Muscle of leg (tissue), 11 donors: ENCODE data around the gene GAP43. TPM values are rescaled to one million over a fixed set of nuclear protein-coding genes. Genes with fewer than 3 reads are reported as not detected.
A peak's percentile ranks its signal among the peaks of the same experiment; 100 is the strongest.

Source experiments
- DNase-seq: peaks from one replicate; pipeline ENCODE4 v3.0.0; 2013
- H3K27ac ChIP-seq: one replicate; pipeline ENCODE4 v1.5.1; 2013; ENCODE audit warnings: mild to moderate bottlenecking, low read length, control low read depth
- H3K27me3 ChIP-seq: one replicate; pipeline ENCODE4 v1.6.1; 2013; ENCODE audit warnings: low read length; ENCODE audit not compliant: control insufficient read depth, insufficient read depth
- H3K36me3 ChIP-seq: one replicate; pipeline ENCODE4 v1.6.1; 2013; ENCODE audit warnings: low read length; ENCODE audit not compliant: control insufficient read depth, insufficient read depth
- H3K4me1 ChIP-seq: one replicate; pipeline ENCODE4 v1.6.1; 2013; ENCODE audit warnings: low read length; ENCODE audit not compliant: control insufficient read depth, insufficient read depth
- H3K4me3 ChIP-seq: one replicate; pipeline ENCODE4 v1.5.1; 2013; ENCODE audit warnings: low read length, control low read depth
- H3K9me3 ChIP-seq: replicated peaks from 2 replicates; pipeline ENCODE4 v1.6.1; 2013; ENCODE audit warnings: low read depth, low read length; ENCODE audit not compliant: control insufficient read depth
- WGBS: methylation state at CpG from one replicate; pipeline ENCODE4 v1.1.5; 2013; ENCODE audit warnings: missing lambda C conversion rate; ENCODE audit not compliant: insufficient coverage; 5-methylcytosine and 5-hydroxymethylcytosine counted together
- polyA plus RNA-seq, 8 donors: library from polyadenylated mRNA; unstranded; fragments of 120-200 nt; gene quantifications; one replicate each; pipeline versions ENCODE4 v1.2.1 to v1.2.3, GENCODE V29; 2013; ENCODE audit warnings: inconsistent platforms in 1 of 8, low replicate concordance in 1 of 8; ENCODE audit not compliant: insufficient read length in 8 of 8, insufficient read depth in 1 of 8
- total RNA-seq: library from RNA; stranded (reverse); fragments of 120-200 nt; gene quantifications from one replicate; pipeline ENCODE4 v1.2.4, GENCODE V29; 2013

The GAP43 gene
- total and polyA plus RNA-seq, 9 donors, result 1.7 to 9.8 (median 3.6) TPM

DNA sequence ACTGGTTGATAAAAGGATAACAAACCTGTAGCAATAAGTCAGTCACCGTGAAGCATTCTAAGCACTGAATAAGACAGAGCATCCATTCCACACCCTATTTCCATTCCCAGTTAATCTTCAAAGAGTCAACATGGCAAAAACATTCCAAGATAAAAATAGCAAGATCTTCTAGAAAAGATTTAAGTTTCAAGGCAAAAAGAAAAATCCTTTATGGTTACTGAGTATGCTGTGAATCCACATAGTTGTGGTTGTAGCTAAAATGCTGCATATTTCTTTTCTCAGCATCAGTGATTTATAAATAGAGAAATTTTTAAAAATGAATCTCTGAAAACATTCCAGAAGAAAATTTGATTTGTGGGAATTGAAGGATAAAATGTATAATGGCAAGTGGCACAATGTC is 21.1 kb downstream of the GAP43 start:
- DNase-seq, result no peak
- Histone ChIP-seq H3K9me3 (no peaks in the 10 kb centered on the region), H3K4me1 (no peaks in the 10 kb centered on the region), H3K36me3 (no peaks in the 10 kb centered on the region), H3K4me3 (no peak overlapping the region), H3K27me3 (no peaks in the 10 kb centered on the region), H3K27ac (no peak overlapping the region)
- whole genome bisulfite sequencing, result no CpG with 5 or more reads among the region's 1 CpG

DNA sequence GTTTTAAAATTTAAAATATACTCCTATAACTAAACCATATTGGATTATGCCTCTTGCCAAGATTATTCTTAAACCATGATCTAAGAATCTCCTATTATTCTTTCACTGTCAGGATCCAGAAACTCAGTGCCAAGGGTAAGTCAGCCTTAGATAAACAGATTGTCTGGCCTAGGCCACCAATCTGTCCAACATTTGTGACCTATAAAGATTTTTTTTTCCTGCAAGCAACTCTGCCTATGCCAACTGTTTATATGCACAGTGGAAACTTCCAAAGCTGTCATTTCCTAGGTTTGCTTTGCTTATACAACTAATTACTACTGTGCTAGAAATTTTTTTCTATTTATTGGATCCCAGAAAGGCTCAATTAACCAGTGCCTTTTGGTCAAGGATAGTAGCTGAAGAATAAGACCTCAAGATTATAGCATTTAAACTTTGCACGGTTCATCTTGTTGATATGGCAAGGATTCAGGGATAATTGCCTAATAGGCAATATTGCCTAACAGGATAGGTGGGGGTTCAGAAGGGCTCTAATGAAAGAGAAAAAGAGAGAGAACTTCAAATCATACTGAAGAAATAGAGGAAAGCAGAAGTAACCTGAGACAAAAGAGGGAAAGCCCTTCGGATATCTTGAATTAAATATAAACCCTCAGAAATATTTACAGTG is 22.8 kb downstream of the GAP43 start:
- no peak for DNase-seq
- Histone ChIP-seq H3K4me3 (no peak overlapping the region), H3K27me3 (no peaks in the 10 kb centered on the region), H3K36me3 (no peaks in the 10 kb centered on the region), H3K9me3 (no peaks in the 10 kb centered on the region), H3K4me1 (no peaks in the 10 kb centered on the region), H3K27ac (no peak overlapping the region)
- WGBS, result no CpG with 5 or more reads among the region's 2 CpGs

DNA sequence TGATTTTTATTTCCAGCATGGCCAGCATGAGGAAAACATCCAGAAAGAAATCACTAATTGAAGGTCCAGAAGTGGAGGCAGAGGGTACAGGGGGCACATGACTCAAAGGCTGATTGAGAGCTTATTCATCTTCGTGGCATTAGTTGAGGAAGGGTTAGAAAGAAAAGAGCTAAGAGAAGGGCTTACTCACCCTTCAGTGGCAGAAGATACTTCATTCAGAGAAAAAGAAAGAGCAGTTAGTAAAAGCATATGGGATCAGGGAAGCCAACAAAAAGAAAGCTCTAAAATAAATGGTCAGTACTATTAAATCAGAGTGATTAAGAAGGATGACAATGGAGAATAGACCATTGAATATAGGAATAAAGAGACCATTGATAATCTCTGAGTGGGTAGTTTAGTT is 25.2 kb downstream of the GAP43 start:
- H3K27me3 ChIP-seq, result no peaks in the 10 kb centered on the region
- H3K4me3 ChIP-seq, result no peak overlapping the region
- H3K36me3 ChIP-seq, result no peaks in the 10 kb centered on the region
- no peaks in the 10 kb centered on the region for H3K9me3 ChIP-seq
- no peak overlapping the region for H3K27ac ChIP-seq
- H3K4me1 ChIP-seq, result no peaks in the 10 kb centered on the region
- no peak for DNase-seq
- WGBS, result no CpG with 5 or more reads among the region's 1 CpG

DNA sequence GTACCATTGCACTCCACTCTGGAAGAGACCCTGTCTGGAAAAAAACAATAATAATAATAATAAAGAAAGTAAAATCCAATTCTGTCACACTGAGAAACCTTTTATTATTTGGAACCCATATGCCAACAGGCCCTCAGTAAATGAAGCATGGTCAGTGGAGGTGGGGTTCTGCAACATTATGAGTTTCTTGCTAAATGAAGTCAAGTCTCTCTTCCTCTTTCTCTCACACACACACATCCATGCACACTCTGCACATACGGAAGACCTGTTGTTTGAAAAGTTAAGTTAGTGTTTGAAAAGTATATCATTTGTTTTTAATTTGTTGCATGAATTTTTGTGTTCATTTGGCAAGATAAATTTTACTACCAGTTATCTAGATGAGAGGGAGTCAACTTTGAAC is 27.8 kb downstream of the GAP43 start:
- Histone ChIP-seq H3K36me3 (no peaks in the 10 kb centered on the region), H3K27me3 (no peaks in the 10 kb centered on the region), H3K4me1 (no peaks in the 10 kb centered on the region), H3K9me3 (no peaks in the 10 kb centered on the region), H3K4me3 (no peak overlapping the region), H3K27ac (no peak overlapping the region)
- no CpG with 5 or more reads among the region's 1 CpG for WGBS
- no peak for DNase-seq

DNA sequence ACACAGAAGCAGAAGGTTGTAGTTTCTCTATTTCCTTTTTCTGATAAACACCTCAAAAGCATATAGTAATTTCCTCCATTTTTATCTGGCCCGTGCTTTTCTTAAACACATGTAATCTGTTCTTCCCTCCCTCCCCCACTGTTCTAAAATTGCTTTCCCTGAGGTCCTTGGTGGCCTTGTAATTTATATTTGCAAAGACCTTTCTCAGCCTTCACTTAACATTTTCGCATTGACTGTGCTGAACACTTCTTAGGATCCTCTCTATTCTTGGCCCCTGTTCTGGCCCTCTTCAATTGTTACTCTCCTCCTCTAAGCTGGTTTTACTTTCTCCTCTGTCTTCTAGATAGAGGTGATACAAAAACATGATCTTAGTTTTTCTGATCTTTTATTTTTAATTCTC is 28.3 kb downstream of the GAP43 start:
- no peaks in the 10 kb centered on the region for H3K27me3 ChIP-seq
- no peak for DNase-seq
- no peaks in the 10 kb centered on the region for H3K4me1 ChIP-seq
- no peak overlapping the region for H3K4me3 ChIP-seq
- no CpG with 5 or more reads among the region's 2 CpGs for WGBS
- H3K27ac ChIP-seq, result no peak overlapping the region
- H3K9me3 ChIP-seq, result no peaks in the 10 kb centered on the region
- H3K36me3 ChIP-seq, result no peaks in the 10 kb centered on the region

DNA sequence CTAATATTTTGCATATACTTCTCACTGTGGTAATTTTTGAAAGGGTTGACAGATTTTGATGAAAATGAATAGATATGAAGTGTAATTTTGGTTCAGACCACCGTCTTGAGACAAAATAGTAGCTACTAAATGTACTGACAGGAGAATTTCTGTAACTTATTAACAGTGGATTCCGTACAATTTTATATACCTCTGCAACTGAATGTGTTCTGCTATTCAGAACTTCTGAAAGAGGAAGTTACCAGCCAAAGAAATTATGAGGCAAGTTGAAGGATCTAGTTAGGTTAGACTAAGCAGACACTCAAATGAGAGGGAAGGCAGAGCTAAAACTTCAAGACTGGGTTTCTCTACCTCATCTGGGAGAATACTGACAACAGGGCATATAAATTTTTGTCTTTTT is 29.4 kb downstream of the GAP43 start:
- no peak overlapping the region for H3K4me3 ChIP-seq
- no peaks in the 10 kb centered on the region for H3K9me3 ChIP-seq
- no peaks in the 10 kb centered on the region for H3K27me3 ChIP-seq
- WGBS, result no CpG with 5 or more reads among the region's 2 CpGs
- no peak for DNase-seq
- H3K36me3 ChIP-seq, result no peaks in the 10 kb centered on the region
- H3K27ac ChIP-seq, result no peak overlapping the region
- H3K4me1 ChIP-seq, result peaks cover 2% of the 10 kb centered on the region

DNA sequence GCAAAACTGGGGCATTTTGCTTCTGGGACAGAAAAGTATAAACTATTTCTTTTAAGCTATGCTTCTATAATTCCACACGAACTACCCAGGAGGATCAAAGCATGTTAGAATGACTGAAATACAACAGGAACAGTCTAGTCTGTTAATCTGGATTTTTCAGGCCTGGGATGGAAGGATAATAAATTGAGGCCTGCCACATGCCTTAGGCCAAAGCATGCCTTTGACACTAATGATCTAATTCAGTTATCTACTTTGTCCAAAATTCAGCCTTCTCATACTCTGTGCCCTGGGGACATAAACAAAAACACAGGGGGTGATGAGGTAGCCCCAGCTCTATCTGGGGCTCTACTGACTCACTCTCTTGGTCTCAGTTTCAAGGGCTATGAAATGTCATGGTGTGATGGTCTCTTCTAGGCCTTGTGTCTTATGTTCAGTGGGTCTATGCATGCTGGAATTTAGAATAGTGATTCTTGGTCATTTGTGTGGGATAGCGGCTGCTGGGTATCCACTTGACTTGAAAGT is 32.5 kb downstream of the GAP43 start:
- DNase-seq, result no peak
- Histone ChIP-seq H3K9me3 (no peaks in the 10 kb centered on the region), H3K36me3 (no peaks in the 10 kb centered on the region), H3K27me3 (no peaks in the 10 kb centered on the region), H3K4me1 (peaks cover 22% of the 10 kb centered on the region), H3K4me3 (no peak overlapping the region), H3K27ac (no peak overlapping the region)
- WGBS, result no CpG with 5 or more reads among the region's 2 CpGs

DNA sequence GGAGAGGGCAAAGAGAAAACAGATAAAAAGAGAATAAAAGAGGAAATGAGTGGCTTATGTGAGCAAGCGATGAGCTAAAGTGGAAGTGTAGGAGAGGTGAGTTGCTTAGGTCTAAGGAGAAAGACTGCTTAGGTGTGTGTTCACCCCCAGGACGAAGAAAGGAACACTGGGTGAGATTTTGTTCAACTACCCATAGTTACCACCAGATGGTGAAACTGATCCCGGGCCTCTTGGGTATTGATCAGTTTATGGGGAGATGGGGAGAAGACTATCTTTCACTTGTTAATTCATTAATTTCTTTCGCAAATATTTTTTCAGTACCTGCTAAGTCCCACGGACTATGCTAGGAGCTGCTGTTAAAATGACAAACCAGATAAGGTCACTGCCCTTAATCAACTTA is 33.9 kb downstream of the GAP43 start:
- 100% methylated on average over 1 of the region's 5 CpGs for WGBS
- H3K4me3 ChIP-seq, result no peak overlapping the region

DNA sequence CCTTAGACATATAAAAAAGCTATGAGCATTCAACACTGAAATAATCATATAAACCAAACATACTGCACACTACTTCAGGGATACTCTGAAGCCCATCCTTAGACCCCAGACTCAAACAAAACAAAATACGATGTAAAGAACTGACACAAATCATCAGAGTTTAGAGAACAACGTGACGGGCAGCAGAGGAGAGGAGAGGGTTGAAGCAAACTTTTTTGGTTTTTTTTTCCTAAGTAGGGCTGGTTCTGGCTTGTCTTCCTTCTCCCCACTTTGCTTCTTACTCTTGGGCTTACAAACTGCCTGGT is 34.7 kb downstream of the GAP43 start:
- Histone ChIP-seq H3K9me3 (no peaks in the 10 kb centered on the region), H3K4me3 (peak overlapping the region; percentile 70), H3K27ac (peak overlapping the region; percentile 99), H3K4me1 (peaks cover 27% of the 10 kb centered on the region), H3K27me3 (no peaks in the 10 kb centered on the region), H3K36me3 (no peaks in the 10 kb centered on the region)
- no CpG with 5 or more reads among the region's 3 CpGs for WGBS
- no peak for DNase-seq

More for the DNA sequence above, 33.9 kb downstream of the GAP43 start:
- peaks cover 27% of the 10 kb centered on the region for H3K4me1 ChIP-seq
- DNase-seq, result no peak
- no peaks in the 10 kb centered on the region for H3K9me3 ChIP-seq
- H3K27ac ChIP-seq, result peak overlapping the region; percentile 99
- no peaks in the 10 kb centered on the region for H3K27me3 ChIP-seq
- H3K36me3 ChIP-seq, result no peaks in the 10 kb centered on the region

DNA sequence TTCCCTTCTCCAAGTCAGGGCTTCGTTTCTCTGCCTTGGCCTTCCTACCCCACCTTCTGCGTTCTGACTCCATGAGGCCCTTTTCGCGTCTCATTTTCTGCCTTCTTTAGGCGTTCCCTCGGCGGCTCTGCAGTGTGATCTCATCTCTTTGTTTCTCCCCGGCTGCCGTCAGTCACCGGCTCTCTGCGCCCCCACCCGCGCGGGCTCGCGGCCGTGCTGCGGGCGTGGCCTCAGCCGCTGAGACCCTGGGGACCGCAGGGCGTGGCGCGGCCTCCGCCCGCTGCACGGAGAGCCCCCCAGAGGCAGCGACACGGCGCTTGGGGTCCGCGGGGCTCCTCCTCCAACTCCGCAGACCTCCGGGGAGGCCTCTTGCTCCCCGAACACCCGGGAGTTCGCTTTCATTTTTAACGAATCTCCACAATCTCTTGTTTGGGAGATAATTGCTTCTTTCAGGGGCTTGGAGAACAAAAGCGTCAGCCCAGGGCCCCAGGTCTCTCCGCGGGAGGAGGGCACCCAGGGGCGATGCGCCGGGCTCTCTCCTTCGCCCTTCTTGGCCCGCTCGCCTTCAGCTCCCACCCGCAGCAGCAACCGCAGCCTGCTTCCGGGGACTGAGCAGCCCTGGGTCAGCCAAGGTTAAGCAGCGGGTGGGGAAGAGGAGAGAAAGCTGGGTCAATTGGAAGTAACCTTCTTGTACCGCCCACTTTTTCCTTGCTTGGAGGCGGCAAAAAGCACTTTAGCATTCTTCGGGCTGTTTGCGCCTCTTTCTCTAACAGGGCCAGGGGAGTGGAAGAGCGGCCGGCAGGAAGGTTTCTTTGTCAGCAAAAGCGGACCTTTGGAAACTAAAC is 35.2 kb downstream of the GAP43 start:
- Histone ChIP-seq H3K4me3 (peak overlapping the region; percentile 70), H3K9me3 (no peaks in the 10 kb centered on the region), H3K27me3 (no peaks in the 10 kb centered on the region), H3K27ac (peak overlapping the region; percentile 99), H3K4me1 (peaks cover 27% of the 10 kb centered on the region), H3K36me3 (no peaks in the 10 kb centered on the region)
- under 1% methylated on average over 47 of the region's 58 CpGs for WGBS
- peak; percentile 95 for DNase-seq
